T-helper 9 cell (primary cell): ENCODE results near the gene MECR.

Source experiments
- DNase-seq: peaks from one replicate; pipeline ENCODE4 v3.0.0-alpha.2; 2020

MECR gene

GRCh38 chr1:29201595-29202051 is 29.1 kb downstream of the MECR start:
- no peak for DNase-seq

GRCh38 chr1:29200906-29201594 is 29.7 kb downstream of the MECR start:
- no peak for DNase-seq

- no peak for DNase-seq
Observed at GRCh38 chr1:29197993-29198392, 32.7 kb downstream of the MECR start.

DNA sequence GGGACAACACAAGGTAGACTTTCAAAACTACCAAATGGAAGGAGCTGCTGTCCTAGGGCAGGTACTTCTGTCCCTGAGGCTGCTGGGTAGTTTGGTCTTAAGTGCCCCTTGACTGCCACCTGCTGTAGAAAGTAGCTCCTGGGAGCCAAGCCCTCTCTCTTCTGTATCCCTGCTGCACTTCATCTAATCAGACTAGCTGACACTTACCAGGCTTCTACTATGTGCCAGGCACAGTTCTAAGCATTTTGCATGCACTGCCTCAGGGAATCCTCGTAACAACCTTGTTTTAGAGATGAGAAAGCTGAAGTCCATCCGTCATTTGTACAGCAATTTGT is 33.2 kb downstream of the MECR start:
- DNase-seq: peak; percentile 7

- DNase-seq: no peak
Observed at GRCh38 chr1:29196863-29197589, 33.7 kb downstream of the MECR start.

GRCh38 chr1:29195881-29196291 is 34.8 kb downstream of the MECR start:
- DNase-seq: no peak

DNA sequence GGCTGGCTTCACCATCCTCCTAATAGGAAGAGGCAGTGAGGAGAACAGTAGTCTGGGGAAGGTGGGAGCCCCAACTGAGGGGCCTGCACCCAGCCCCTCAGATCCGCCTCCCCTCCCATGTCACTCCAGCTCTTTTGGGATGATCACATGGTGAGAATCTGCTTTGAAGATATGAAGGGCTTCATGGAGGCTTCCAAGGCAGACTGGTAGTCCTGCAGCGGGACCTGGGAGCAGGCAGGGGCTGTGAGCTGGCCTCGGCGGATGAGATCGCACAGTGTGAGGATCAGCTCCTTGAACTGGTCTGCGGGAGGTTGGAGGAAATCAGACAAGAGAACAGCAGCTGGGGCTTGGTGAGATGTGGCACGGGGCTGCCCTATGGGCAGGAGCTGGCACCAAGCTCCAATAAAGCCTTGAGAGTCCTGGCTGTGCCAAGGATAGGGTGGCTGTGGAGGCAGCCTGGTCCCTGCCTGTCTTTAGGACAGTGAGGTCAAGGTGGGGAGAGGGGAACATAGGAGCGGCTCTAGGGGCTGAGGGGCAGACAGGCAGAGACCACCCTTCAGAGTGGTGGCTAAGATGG is 36.8 kb downstream of the MECR start:
- DNase-seq: no peak

GRCh38 chr1:29190718-29191117 is 40.0 kb downstream of the MECR start:
- DNase-seq: no peak

DNA sequence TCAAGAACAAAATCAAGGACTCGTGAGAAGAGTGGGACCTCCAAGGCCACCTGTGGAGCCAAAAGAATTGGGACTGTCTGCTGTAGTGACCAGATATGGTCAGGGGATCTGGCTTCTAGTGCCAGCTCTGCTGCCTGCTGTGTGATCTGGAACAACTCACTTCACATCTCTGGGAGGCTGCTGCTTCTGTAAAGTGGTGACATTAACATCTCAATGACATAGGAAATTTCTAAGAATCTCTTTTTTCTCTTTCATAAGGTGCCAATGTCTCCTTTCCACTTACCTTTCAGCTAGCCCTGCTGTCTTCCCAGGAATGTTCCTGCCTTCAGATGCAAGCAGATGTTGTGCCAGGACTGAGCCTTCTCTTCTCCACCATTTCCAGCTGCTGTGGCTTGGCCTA is 44.0 kb downstream of the MECR start:
- no peak for DNase-seq

DNA sequence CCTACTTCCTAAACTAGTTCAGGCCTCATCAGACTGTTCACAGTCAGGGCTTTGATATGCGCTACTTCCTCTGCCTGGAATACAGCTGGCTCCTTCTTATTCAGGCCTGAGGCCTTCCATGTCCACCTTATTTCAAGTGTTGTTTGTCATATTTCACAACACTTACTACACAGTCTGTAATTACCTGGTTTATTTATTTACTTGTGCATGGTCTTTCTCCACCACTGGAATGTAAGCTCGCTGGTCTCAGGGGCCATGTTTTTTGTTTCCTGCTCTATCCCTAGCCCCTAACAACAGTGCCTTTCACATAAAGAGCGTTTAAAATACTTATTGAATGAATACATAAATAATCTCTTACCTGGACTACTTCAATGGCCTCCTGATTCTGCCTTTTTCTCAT is 44.5 kb downstream of the MECR start:
- DNase-seq: no peak

DNA sequence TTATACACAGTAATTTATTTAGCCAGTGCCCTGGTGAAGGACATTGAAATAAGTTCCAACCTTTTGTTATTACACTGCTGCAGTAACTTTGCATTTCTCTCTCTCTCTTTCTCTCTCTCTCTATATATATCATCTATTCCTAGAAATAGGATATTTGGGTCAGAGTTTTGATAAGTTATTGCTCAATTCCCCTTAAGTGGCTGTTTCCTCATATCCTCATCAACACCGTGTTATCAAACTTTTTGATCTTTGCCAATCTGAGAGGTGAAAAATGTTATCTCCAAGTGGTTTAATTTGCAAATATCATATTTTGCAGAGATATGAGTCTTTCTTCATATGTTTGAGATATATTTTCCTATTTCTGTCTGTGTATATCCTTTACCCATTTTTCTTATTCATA is 47.4 kb downstream of the MECR start:
- DNase-seq: no peak

GRCh38 chr1:29181413-29182225 is 49.1 kb downstream of the MECR start, which contains the start of gene SRSF4:
Gene SRSF4, minus strand, starts transcription at chr1:29181900. Its CDS starts 148 bp downstream, at chr1:29181752.
- peak; percentile 98 for DNase-seq

GRCh38 chr1:29180497-29181412 is 50.0 kb downstream of the MECR start:
- DNase-seq: no peak

DNA sequence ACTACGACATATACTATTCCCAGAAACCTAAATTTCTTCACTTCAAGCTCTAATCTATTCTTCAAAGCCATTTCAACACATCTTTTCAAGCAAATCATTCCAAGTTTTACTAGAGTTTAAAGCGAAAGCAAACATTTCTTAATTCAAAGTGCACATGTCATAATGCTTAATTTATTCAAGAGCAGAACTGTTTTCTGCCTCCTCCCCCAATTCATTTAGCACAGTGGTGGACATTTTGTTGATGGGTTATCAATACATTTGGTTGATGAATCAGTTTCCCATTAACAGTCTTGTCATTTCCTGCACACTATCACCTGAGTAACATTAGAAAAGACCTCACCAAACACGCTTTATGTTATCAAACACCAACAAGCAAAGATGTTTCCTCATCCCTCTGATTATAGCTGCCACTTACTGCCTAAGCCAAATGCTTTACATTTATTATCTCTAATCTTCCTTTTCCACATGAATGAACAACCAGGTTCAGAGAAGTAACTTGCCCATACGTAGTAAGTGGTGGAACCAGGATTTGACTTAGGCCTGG is 51.0 kb downstream of the MECR start:
- DNase-seq: no peak

- no peak for DNase-seq
Observed at GRCh38 chr1:29177022-29177705, 53.6 kb downstream of the MECR start.

DNA sequence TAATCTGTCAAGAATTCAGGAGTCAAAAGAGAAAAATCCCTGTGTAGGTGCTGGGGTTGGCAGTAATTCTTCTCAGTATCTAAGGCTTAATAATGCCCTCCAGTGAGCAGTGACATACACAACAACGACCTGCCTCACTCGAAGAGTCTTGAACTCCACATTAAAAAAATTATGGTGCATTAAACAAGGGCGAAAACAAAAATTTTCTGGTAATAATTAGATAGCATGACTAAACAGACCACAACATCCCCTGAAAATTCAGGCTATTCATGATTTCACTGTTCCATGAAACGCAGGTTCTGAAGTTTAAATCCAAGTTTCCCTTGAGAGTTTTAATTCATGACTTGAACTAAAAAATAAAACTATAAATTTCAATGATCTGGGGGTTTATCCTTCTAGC is 54.2 kb downstream of the MECR start:
- no peak for DNase-seq

DNA sequence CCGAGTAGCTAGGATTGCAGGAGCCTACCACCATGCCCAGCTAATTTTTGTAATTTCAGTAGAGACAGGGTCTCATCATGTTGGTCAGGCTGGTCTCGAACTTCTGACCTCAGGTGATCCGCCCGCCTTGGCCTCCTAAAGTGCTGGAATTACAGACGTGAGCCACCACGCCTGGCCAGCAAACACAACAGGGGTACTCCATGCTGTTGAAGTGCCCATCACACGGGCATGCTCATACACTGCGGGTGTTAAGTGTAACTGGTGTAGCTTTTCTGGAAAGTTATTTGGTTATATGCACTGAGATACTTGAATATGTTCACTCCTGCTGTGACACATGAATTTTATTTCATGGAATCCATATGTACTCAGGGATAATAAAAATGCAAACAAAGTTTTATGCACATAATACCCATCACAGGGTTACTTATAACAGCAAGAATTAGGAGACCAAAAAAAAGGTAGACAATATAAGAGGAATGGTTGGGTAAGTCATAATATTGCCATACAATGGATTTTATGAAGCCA is 58.3 kb downstream of the MECR start:
- DNase-seq: no peak

GRCh38 chr1:29171521-29171920 is 59.2 kb downstream of the MECR start:
- no peak for DNase-seq

- no peak for DNase-seq
Observed at GRCh38 chr1:29171089-29171488, 59.6 kb downstream of the MECR start.

GRCh38 chr1:29169976-29170375 is 60.8 kb downstream of the MECR start:
- DNase-seq: no peak

DNA sequence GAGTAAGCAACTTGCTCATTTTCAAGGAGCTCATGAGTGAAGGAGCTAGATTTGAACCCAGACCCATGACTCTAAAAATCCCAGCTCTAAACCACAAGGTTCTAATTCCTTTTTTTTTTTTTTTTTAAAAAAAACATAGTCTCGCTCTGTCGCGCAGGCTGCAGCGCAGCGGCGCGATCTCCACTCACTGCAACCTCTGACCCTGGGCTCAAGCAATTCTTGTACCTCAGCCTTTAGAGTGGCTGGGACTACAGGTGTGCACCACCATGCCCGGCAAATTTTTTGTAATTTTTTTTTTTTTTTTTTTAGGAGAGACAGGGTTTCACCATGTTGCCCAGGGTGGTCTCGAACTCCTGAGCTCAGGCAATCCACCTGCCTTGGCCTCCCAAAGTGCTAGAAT is 62.8 kb downstream of the MECR start:
- DNase-seq: no peak
